IMR-90 (cell line): ENCODE results near the gene NELL1. TPM values are rescaled to one million over a fixed set of nuclear protein-coding genes. Genes with fewer than 3 reads are reported as not detected.

Experiments
- ATAC-seq: fragments of 200-7000 bp; cut with Tn5 transposase; 2 replicates; pipeline ENCODE4 v1.9.1; 2020; ENCODE audit warnings: low read depth, mild to moderate bottlenecking, moderate library complexity
- BruUV-seq: library from RNA; stranded (reverse); fragments of 400-500 nt; replicated peaks from 2 replicates; lab custom pipeline; 2021; lab: Mats Ljungman, UMichigan
- CTCF ChIA-PET: fragments of 300-600 bp; formaldehyde crosslinking; extraction: SDS; loops from one replicate; lab custom pipeline; 2021; ENCODE audit warnings: antibody characterized with exemption; lab: Yijun Ruan, JAX
- POLR2A ChIA-PET: fragments of 300-600 bp; sonication (Branson Sonifier 250); formaldehyde crosslinking; loops from one replicate; lab custom pipeline; 2022; ENCODE audit warnings: antibody characterized with exemption; ENCODE audit not compliant: unreplicated experiment; lab: Charles Lee
- DNase-seq: peaks from one replicate; pipeline ENCODE4 v3.0.0; 2013
- H2AFZ ChIP-seq: replicated peaks from 2 replicates; pipeline ENCODE3; 2013; ENCODE audit warnings: low read length, mild to moderate bottlenecking; ENCODE audit not compliant: poor library complexity
- H2AK5ac ChIP-seq: 2 replicates; pipeline ENCODE4 v1.6.1; 2013; ENCODE audit warnings: low read depth, low read length, inconsistent platforms
- H2AK9ac ChIP-seq: replicated peaks from 2 replicates; pipeline ENCODE3; 2013; ENCODE audit warnings: mild to moderate bottlenecking, low read depth, low read length, moderate library complexity; ENCODE audit not compliant: poor library complexity
- H2BK120ac ChIP-seq: 2 replicates; pipeline ENCODE4 v1.6.1; 2013; ENCODE audit warnings: low read depth, low read length, inconsistent platforms
- H2BK15ac ChIP-seq: 3 replicates; pipeline ENCODE4 v1.6.1; 2013; ENCODE audit warnings: low read depth, low read length, inconsistent platforms
- H2BK20ac ChIP-seq: 2 replicates; pipeline ENCODE4 v1.6.1; 2013; ENCODE audit warnings: low read depth, mild to moderate bottlenecking, inconsistent platforms, low read length, moderate library complexity
- H2BK5ac ChIP-seq: 2 replicates; pipeline ENCODE4 v1.6.1; 2013; ENCODE audit warnings: mild to moderate bottlenecking, low read depth, low read length, inconsistent platforms; ENCODE audit not compliant: poor library complexity, severe bottlenecking
- H3K14ac ChIP-seq: replicated peaks from 2 replicates; pipeline ENCODE4 v1.6.1; 2013; ENCODE audit warnings: low read depth, low read length, inconsistent platforms
- H3K18ac ChIP-seq: 2 replicates; pipeline ENCODE4 v1.6.1; 2013; ENCODE audit warnings: low read depth, low read length, control low read depth
- H3K23ac ChIP-seq: 2 replicates; pipeline ENCODE4 v1.6.1; 2013; ENCODE audit warnings: low read depth, low read length, inconsistent platforms
- H3K27ac ChIP-seq: 2 replicates; pipeline ENCODE4 v1.5.1; 2013; ENCODE audit warnings: mild to moderate bottlenecking, control low read depth, low read length; ENCODE audit not compliant: insufficient read depth
- H3K27me3 ChIP-seq: 2 replicates; pipeline ENCODE4 v1.6.1; 2013; ENCODE audit warnings: low read length; ENCODE audit not compliant: control insufficient read depth, insufficient read depth
- H3K36me3 ChIP-seq: 2 replicates; pipeline ENCODE4 v1.6.1; 2013; ENCODE audit warnings: low read length, mixed read lengths; ENCODE audit not compliant: control insufficient read depth, insufficient read depth
- H3K4ac ChIP-seq: 2 replicates; pipeline ENCODE4 v1.6.1; 2013; ENCODE audit warnings: low read depth, low read length, inconsistent platforms
- H3K4me1 ChIP-seq: 2 replicates; pipeline ENCODE4 v1.6.1; 2013; ENCODE audit warnings: low read length, mixed read lengths; ENCODE audit not compliant: control insufficient read depth, insufficient read depth
- H3K4me2 ChIP-seq: 2 replicates; pipeline ENCODE4 v1.6.1; 2013; ENCODE audit warnings: low read depth, mild to moderate bottlenecking, control low read depth, low read length, moderate library complexity
- H3K4me3 ChIP-seq: 2 replicates; pipeline ENCODE4 v1.5.1; 2013; ENCODE audit warnings: low read depth, mild to moderate bottlenecking, control low read depth, low read length, moderate library complexity; ENCODE audit not compliant: insufficient read depth
- H3K56ac ChIP-seq: 2 replicates; pipeline ENCODE4 v1.6.1; 2013; ENCODE audit warnings: low read length, inconsistent platforms; ENCODE audit not compliant: insufficient read depth; ENCODE audit errors: extremely low read depth
- H3K79me1 ChIP-seq, 2 experiments: 2 replicates each; pipeline ENCODE4 v1.6.1; 2013; ENCODE audit warnings: low read length in 2 of 2, inconsistent platforms in 1 of 2, low read depth in 1 of 2
- H3K9ac ChIP-seq: 2 replicates; pipeline ENCODE4 v1.6.1; 2013; ENCODE audit warnings: low read depth, low read length, control low read depth
- H3K9me1 ChIP-seq: 2 replicates; pipeline ENCODE4 v1.6.1; 2013; ENCODE audit warnings: low read length, inconsistent platforms; ENCODE audit not compliant: insufficient read depth
- H3K9me3 ChIP-seq: 2 replicates; pipeline ENCODE4 v1.6.1; 2013; ENCODE audit warnings: low read length; ENCODE audit not compliant: control insufficient read depth, insufficient read depth
- H4K20me1 ChIP-seq: 2 replicates; pipeline ENCODE4 v1.6.1; 2013; ENCODE audit warnings: low read length, inconsistent platforms; ENCODE audit not compliant: insufficient read depth
- H4K5ac ChIP-seq: 2 replicates; pipeline ENCODE4 v1.6.1; 2013; ENCODE audit warnings: mild to moderate bottlenecking, low read depth, low read length, control low read depth
- H4K8ac ChIP-seq, 2 experiments: 2 replicates each; pipeline ENCODE4 v1.6.1; 2013; ENCODE audit warnings: low read depth in 2 of 2, low read length in 2 of 2, control low read depth in 1 of 2, inconsistent platforms in 1 of 2
- H4K91ac ChIP-seq: 2 replicates; pipeline ENCODE4 v1.6.1; 2013; ENCODE audit warnings: low read depth, low read length, inconsistent platforms; ENCODE audit not compliant: insufficient read depth
- BHLHE40 ChIP-seq: fragments of 150-350 bp; IDR thresholded peaks from 2 replicates; pipeline ENCODE4 v1.6.1; 2016; ENCODE audit warnings: mild to moderate bottlenecking, low read depth, low read length
- CEBPB ChIP-seq: IDR thresholded peaks from 2 replicates; pipeline ENCODE4 v1.6.1; 2012; ENCODE audit warnings: low read depth, low read length, improper control_type of control experiment
- CHD1 ChIP-seq: IDR thresholded peaks from 2 replicates; pipeline ENCODE4 v1.6.1; 2012; ENCODE audit warnings: low read depth, low read length, improper control_type of control experiment
- FOS ChIP-seq: fragments of 150-350 bp; IDR thresholded peaks from 2 replicates; pipeline ENCODE4 v1.6.1; 2016; ENCODE audit warnings: low read depth, low read length
- MAZ ChIP-seq: IDR thresholded peaks from 2 replicates; pipeline ENCODE4 v1.6.1; 2012; ENCODE audit warnings: low read depth, mild to moderate bottlenecking, low read length, improper control_type of control experiment, moderate library complexity, borderline replicate concordance
- MXI1 ChIP-seq: IDR thresholded peaks from 2 replicates; pipeline ENCODE4 v1.6.1; 2012; ENCODE audit warnings: low read depth, mild to moderate bottlenecking, low read length, moderate library complexity, borderline replicate concordance
- NFE2L2 ChIP-seq: fragments of 150-350 bp; IDR thresholded peaks from 2 replicates; pipeline ENCODE4 v1.6.1; 2016; ENCODE audit warnings: low read depth, mild to moderate bottlenecking, low read length
- RFX5 ChIP-seq: IDR thresholded peaks from 2 replicates; pipeline ENCODE4 v1.8.0; 2012; ENCODE audit warnings: low read depth, mild to moderate bottlenecking, low read length, moderate library complexity
- SMC3 ChIP-seq: fragments of 150-350 bp; IDR thresholded peaks from 2 replicates; pipeline ENCODE4 v1.6.1; 2016; ENCODE audit warnings: low read depth, mild to moderate bottlenecking, antibody characterized with exemption, low read length, moderate library complexity
- WGBS, 2 experiments: methylation state at CpG; one replicate each; pipeline versions ENCODE4 v1.1.5 to v1.1.7; 2013; ENCODE audit warnings: missing lambda C conversion rate in 2 of 2; ENCODE audit not compliant: insufficient read length in 1 of 2; ENCODE audit errors: extremely low coverage in 2 of 2; 5-methylcytosine and 5-hydroxymethylcytosine counted together
- dilution Hi-C: fragments of 300-500 bp; cut with HindIII; formaldehyde crosslinking; loops from one replicate; pipeline ENCODE4 v1.14.3; 2018; ENCODE audit warnings: low sequenced_read_pairs; ENCODE audit not compliant: unreplicated experiment
- in situ Hi-C: fragments of 300-500 bp; cut with MboI; formaldehyde crosslinking; loops from 3 replicates; pipeline ENCODE4 v1.14.3; 2019; ENCODE audit warnings: low sequenced_read_pairs, inconsistent platforms, mixed read lengths
- intact Hi-C: fragments of 100-400 bp; cut with micrococcal nuclease; formaldehyde crosslinking; loops from 2 replicates; pipeline ENCODE4 v1.10.0; 2022
- polyA plus RNA-seq, 3 experiments: library from polyadenylated mRNA; depleted of rRNA; stranded (reverse); fragments of >200 nt; gene quantifications; 2 replicates each; pipeline ENCODE4 v1.2.3, GENCODE V29; 2012; ENCODE audit warnings: low replicate concordance in 1 of 3
- total RNA-seq: library from RNA; depleted of rRNA; stranded (reverse); fragments of >200 nt; gene quantifications from 2 replicates; pipeline ENCODE4 v1.2.3, GENCODE V29; 2012
- TF ChIP-seq, protein P1 (sequence below): conservative IDR thresholded peaks from 2 replicates; pipeline ENCODE4 v1.5.1; 2012; ENCODE audit warnings: mild to moderate bottlenecking, low read depth, low read length, improper control_type of control experiment
- TF ChIP-seq, protein P2 (sequence below): fragments of 150-350 bp; IDR thresholded peaks from 2 replicates; pipeline ENCODE4 v1.6.1; 2017; ENCODE audit warnings: mild to moderate bottlenecking, antibody characterized with exemption, low read length, low read depth

Gene NELL1
- total and polyA plus RNA-seq, 2 of the 4 experiments (the other 2 are of a cell fraction) = not detected

GRCh38 chr11:20723366-20723765, 54.0 kb downstream of the NELL1 start:
- intact Hi-C loops = no loop called here
- peaks cover 7% of the 10 kb centered on the region for H3K9me3 ChIP-seq
- no peaks in the 10 kb centered on the region for H3K9me1 ChIP-seq
- no peak overlapping the region for H4K8ac ChIP-seq
- no peak overlapping the region for H2BK5ac ChIP-seq
- no peak overlapping the region for H3K4me2 ChIP-seq
- no peak overlapping the region for H2BK120ac ChIP-seq
- no peak for ATAC-seq
- in situ Hi-C loops = no loop called here
- no peak overlapping the region for H3K4me3 ChIP-seq
- H3K9ac ChIP-seq = no peak overlapping the region
- no peaks in the 10 kb centered on the region for H3K79me1 ChIP-seq
- no TSS peak for BruUV-seq
- H3K23ac ChIP-seq = no peak overlapping the region
- no peak overlapping the region for H4K91ac ChIP-seq
- no peaks in the 10 kb centered on the region for H3K36me3 ChIP-seq
- no CpG with 5 or more reads among the region's 1 CpG for WGBS, 2 experiments
- no peak overlapping the region for H2BK20ac ChIP-seq
- TF ChIP-seq, protein P1, sequence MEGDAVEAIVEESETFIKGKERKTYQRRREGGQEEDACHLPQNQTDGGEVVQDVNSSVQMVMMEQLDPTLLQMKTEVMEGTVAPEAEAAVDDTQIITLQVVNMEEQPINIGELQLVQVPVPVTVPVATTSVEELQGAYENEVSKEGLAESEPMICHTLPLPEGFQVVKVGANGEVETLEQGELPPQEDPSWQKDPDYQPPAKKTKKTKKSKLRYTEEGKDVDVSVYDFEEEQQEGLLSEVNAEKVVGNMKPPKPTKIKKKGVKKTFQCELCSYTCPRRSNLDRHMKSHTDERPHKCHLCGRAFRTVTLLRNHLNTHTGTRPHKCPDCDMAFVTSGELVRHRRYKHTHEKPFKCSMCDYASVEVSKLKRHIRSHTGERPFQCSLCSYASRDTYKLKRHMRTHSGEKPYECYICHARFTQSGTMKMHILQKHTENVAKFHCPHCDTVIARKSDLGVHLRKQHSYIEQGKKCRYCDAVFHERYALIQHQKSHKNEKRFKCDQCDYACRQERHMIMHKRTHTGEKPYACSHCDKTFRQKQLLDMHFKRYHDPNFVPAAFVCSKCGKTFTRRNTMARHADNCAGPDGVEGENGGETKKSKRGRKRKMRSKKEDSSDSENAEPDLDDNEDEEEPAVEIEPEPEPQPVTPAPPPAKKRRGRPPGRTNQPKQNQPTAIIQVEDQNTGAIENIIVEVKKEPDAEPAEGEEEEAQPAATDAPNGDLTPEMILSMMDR = no peak
- TF ChIP-seq RFX5 (no peak), CHD1 (no peak), NFE2L2 (no peak), SMC3 (no peak), BHLHE40 (no peak), CEBPB (no peak), MXI1 (no peak), FOS (no peak), MAZ (no peak)
- TF ChIP-seq, protein P2, sequence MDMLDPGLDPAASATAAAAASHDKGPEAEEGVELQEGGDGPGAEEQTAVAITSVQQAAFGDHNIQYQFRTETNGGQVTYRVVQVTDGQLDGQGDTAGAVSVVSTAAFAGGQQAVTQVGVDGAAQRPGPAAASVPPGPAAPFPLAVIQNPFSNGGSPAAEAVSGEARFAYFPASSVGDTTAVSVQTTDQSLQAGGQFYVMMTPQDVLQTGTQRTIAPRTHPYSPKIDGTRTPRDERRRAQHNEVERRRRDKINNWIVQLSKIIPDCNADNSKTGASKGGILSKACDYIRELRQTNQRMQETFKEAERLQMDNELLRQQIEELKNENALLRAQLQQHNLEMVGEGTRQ = no peak
- H3K27ac ChIP-seq = no peak overlapping the region
- no peaks in the 10 kb centered on the region for H4K20me1 ChIP-seq
- no peak overlapping the region for H3K4ac ChIP-seq
- H4K5ac ChIP-seq = no peak overlapping the region
- no peak overlapping the region for H3K14ac ChIP-seq
- no peak overlapping the region for H3K56ac ChIP-seq
- dilution Hi-C loops = no loop called here
- no peak overlapping the region for H2AFZ ChIP-seq
- H2AK9ac ChIP-seq = no peak overlapping the region
- POLR2A ChIA-PET = no interaction called here
- CTCF ChIA-PET = no interaction called here
- H3K27me3 ChIP-seq = no peaks in the 10 kb centered on the region
- H2AK5ac ChIP-seq = no peak overlapping the region
- no peaks in the 10 kb centered on the region for H3K4me1 ChIP-seq
- no peak for DNase-seq
- no peak overlapping the region for H2BK15ac ChIP-seq
- H3K18ac ChIP-seq = no peak overlapping the region
